Neural progenitor cell (in vitro differentiated cells): ENCODE measurements around the gene OBSL1.

ENCODE experiments used
- EZH2 ChIP-seq: fragments of 200-600 bp; sonication (generic); IDR thresholded peaks from 2 replicates; pipeline ENCODE4 v1.6.1; 2017; ENCODE audit warnings: antibody characterized with exemption, mild to moderate bottlenecking, moderate library complexity
- EZH2phosphoT487 ChIP-seq: fragments of 200-600 bp; sonication (generic); IDR thresholded peaks from 2 replicates; pipeline ENCODE4 v1.6.1; 2017; ENCODE audit warnings: antibody characterized with exemption
- TF ChIP-seq, protein P1 (sequence below): fragments of 200-600 bp; sonication (generic); IDR thresholded peaks from 2 replicates; pipeline ENCODE4 v1.5.1; 2017; ENCODE audit warnings: antibody characterized with exemption, mild to moderate bottlenecking

DNA sequence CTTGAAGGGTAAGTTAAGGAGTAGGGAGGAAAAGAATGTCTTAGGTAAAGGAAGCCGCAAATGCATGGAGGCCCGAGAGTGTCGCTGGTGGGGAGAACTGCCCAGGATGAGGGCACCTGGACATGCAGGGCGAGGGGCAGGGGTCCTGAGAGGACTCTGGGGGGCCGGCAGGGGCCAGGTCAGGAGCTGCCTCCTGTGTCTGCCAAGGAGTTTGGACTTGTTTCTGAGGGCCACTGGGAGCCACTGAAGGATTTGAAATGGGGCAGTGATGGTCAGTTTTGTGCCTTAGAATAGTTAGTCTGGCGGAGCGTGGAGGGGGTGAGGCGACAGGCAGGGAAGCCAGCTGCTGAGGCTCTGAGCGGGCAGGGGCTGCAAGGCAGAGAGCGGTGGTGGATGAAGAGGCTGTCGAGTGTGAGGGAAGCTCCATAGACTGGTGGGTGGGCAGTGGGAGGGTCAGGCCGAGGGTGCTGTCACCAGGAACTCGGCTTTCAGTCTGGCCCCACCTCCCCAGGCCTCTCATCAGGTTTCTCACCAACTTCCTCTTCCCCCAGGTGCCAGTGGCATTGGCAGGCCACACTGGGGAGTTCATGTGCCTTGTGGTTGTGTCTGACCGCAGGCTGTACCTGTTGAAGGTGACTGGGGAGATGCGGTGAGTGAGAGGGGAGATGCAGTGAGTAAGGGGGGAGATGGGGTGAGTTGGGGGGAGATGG, 41.4 kb upstream of the OBSL1 start:
- no peak for TF ChIP-seq EZH2
- TF ChIP-seq, protein P1, sequence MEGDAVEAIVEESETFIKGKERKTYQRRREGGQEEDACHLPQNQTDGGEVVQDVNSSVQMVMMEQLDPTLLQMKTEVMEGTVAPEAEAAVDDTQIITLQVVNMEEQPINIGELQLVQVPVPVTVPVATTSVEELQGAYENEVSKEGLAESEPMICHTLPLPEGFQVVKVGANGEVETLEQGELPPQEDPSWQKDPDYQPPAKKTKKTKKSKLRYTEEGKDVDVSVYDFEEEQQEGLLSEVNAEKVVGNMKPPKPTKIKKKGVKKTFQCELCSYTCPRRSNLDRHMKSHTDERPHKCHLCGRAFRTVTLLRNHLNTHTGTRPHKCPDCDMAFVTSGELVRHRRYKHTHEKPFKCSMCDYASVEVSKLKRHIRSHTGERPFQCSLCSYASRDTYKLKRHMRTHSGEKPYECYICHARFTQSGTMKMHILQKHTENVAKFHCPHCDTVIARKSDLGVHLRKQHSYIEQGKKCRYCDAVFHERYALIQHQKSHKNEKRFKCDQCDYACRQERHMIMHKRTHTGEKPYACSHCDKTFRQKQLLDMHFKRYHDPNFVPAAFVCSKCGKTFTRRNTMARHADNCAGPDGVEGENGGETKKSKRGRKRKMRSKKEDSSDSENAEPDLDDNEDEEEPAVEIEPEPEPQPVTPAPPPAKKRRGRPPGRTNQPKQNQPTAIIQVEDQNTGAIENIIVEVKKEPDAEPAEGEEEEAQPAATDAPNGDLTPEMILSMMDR, result no peak
- no peak for TF ChIP-seq EZH2phosphoT487
